A549 (cell line): ENCODE results near the gene SACM1L. TPM values are rescaled to one million over a fixed set of nuclear protein-coding genes. Genes with fewer than 3 reads are reported as not detected.
A peak's percentile ranks its signal among the peaks of the same experiment; 100 is the strongest.

Source experiments
- ATAC-seq, 2 experiments: fragments of 200-7000 bp in 1 of 2; fragments of >200 bp in 1 of 2; cut with Nextera tagmentation in 1 of 2; cut with Tn5 transposase in 1 of 2; 3 replicates each; pipeline versions ENCODE4 v1.8.0 to v1.9.1; 2018 to 2020; ENCODE audit warnings: mild to moderate bottlenecking in 1 of 2, moderate library complexity in 1 of 2
- CTCF ChIA-PET: fragments of 300-600 bp; sonication (Branson Sonifier 250); formaldehyde crosslinking; extraction: SDS; loops from one replicate; lab custom pipeline; 2021; ENCODE audit warnings: antibody characterized with exemption, inconsistent platforms; lab: Yijun Ruan, JAX
- POLR2A ChIA-PET: fragments of 350-600 bp; formaldehyde crosslinking; extraction: SDS; loops from one replicate; lab custom pipeline; 2021; ENCODE audit warnings: antibody characterized with exemption, inconsistent platforms; lab: Yijun Ruan, JAX
- DNase-seq, 2 experiments: peaks; one replicate each; pipeline versions ENCODE4 v3.0.0 to v3.0.0-alpha.2; 2011 to 2016; ENCODE audit warnings: low read depth in 1 of 2, low spot score in 1 of 2
- FAIRE-seq: peaks from 2 replicates; lab custom pipeline; 2011; peaks lifted over from hg19 to GRCh38; lab: Jason Lieb, UNC
- H3K27ac ChIP-seq, 2 experiments: fragments of >200 bp; sonication (Bioruptor Twin); formaldehyde crosslinking; 3 replicates each; pipeline ENCODE4 v1.5.1; 2016 to 2017
- H3K4me1 ChIP-seq: fragments of >200 bp; sonication (Bioruptor Twin); formaldehyde crosslinking; 3 replicates; pipeline ENCODE4 v1.6.1; 2016
- H3K4me2 ChIP-seq: fragments of >200 bp; sonication (Bioruptor Twin); formaldehyde crosslinking; 3 replicates; pipeline ENCODE4 v1.6.1; 2016
- H3K4me3 ChIP-seq: fragments of >200 bp; sonication (Bioruptor Twin); formaldehyde crosslinking; 3 replicates; pipeline ENCODE4 v1.5.1; 2016
- H3K9me3 ChIP-seq: fragments of >200 bp; sonication (Bioruptor Twin); formaldehyde crosslinking; 3 replicates; pipeline ENCODE4 v1.6.1; 2016
- CBX2 ChIP-seq: fragments of 200-600 bp; sonication (generic); IDR thresholded peaks from 2 replicates; pipeline ENCODE4 v1.6.1; 2016; ENCODE audit warnings: low read depth, mild to moderate bottlenecking, borderline replicate concordance
- CBX8 ChIP-seq: fragments of 200-600 bp; sonication (generic); IDR thresholded peaks from 2 replicates; pipeline ENCODE4 v1.6.1; 2016
- CEBPB ChIP-seq, 2 experiments: fragments of >200 bp in 1 of 2; sonication (Bioruptor Twin) in 1 of 2; formaldehyde crosslinking in 1 of 2; IDR thresholded peaks; 2 replicates each; pipeline ENCODE4 v1.6.1; 2012 to 2016
- CHD2 ChIP-seq: fragments of 150-350 bp; IDR thresholded peaks from 2 replicates; pipeline ENCODE4 v1.6.1; 2014; ENCODE audit warnings: low read length; ENCODE audit not compliant: partially characterized antibody
- FOSB ChIP-seq: fragments of 250-450 bp; sonication (Bioruptor Pico); IDR thresholded peaks from 2 replicates; pipeline ENCODE4 v1.5.0; 2020; ENCODE audit warnings: mild to moderate bottlenecking, moderate library complexity
- FOSL2 ChIP-seq, 2 experiments: fragments of 450-650 bp in 1 of 2; fragments of >200 bp in 1 of 2; sonication (Bioruptor Twin) in 1 of 2; formaldehyde crosslinking; IDR thresholded peaks; 2 replicates each; pipeline versions ENCODE4 v1.5.0 to v1.6.1; 2016 to 2020; ENCODE audit warnings: mild to moderate bottlenecking in 1 of 2, moderate library complexity in 1 of 2
- FOXS1 ChIP-seq: fragments of 250-450 bp; sonication (Bioruptor Pico); IDR thresholded peaks from 2 replicates; pipeline ENCODE4 v1.5.0; 2020; ENCODE audit warnings: mild to moderate bottlenecking, moderate library complexity
- GATA3 ChIP-seq: IDR thresholded peaks from 2 replicates; pipeline ENCODE4 v1.6.1; 2012; ENCODE audit warnings: borderline replicate concordance
- HEYL ChIP-seq: fragments of 250-450 bp; sonication (Bioruptor Pico); IDR thresholded peaks from 2 replicates; pipeline ENCODE4 v1.8.0; 2021; ENCODE audit warnings: mild to moderate bottlenecking, moderate library complexity
- HMGXB4 ChIP-seq: fragments of 250-450 bp; sonication (Bioruptor Pico); IDR thresholded peaks from 2 replicates; pipeline ENCODE4 v1.5.0; 2021; ENCODE audit warnings: mild to moderate bottlenecking, moderate library complexity, borderline replicate concordance
- HOXB5 ChIP-seq: fragments of 250-450 bp; sonication (Bioruptor Pico); IDR thresholded peaks from 2 replicates; pipeline ENCODE4 v1.5.0; 2020; ENCODE audit warnings: mild to moderate bottlenecking, moderate library complexity
- MAFK ChIP-seq: fragments of 450-650 bp; IDR thresholded peaks from 2 replicates; pipeline ENCODE4 v1.6.1; 2014; ENCODE audit not compliant: partially characterized antibody
- MAX ChIP-seq: IDR thresholded peaks from 2 replicates; pipeline ENCODE4 v1.6.1; 2012
- MYC ChIP-seq: IDR thresholded peaks from 2 replicates; pipeline ENCODE4 v1.6.1; 2012; ENCODE audit warnings: mild to moderate bottlenecking, inconsistent platforms, low read length, improper control_type of control experiment, borderline replicate concordance
- NPAS2 ChIP-seq: fragments of 250-450 bp; sonication (Bioruptor Pico); IDR thresholded peaks from 2 replicates; pipeline ENCODE4 v1.8.0; 2022; ENCODE audit warnings: mild to moderate bottlenecking, moderate library complexity, borderline replicate concordance
- NR3C1 ChIP-seq: fragments of >200 bp; sonication (Bioruptor Twin); formaldehyde crosslinking; IDR thresholded peaks from 3 replicates; pipeline ENCODE4 v1.6.1; 2017
- PHF8 ChIP-seq: fragments of 200-600 bp; sonication (generic); IDR thresholded peaks from 2 replicates; pipeline ENCODE4 v1.6.1; 2016; ENCODE audit warnings: low read depth, mild to moderate bottlenecking, antibody characterized with exemption, moderate library complexity, borderline replicate concordance
- POLR2A ChIP-seq: IDR thresholded peaks from 2 replicates; pipeline ENCODE4 v1.6.1; 2012; ENCODE audit warnings: mild to moderate bottlenecking, low read length
- POLR2AphosphoS2 ChIP-seq: conservative IDR thresholded peaks from 2 replicates; pipeline ENCODE4 v1.6.1; 2012; ENCODE audit warnings: low read length, improper control_type of control experiment, inconsistent platforms
- RAD21 ChIP-seq, 2 experiments: fragments of >200 bp in 1 of 2; sonication (Bioruptor Twin) in 1 of 2; formaldehyde crosslinking in 1 of 2; IDR thresholded peaks in 1 of 2; conservative IDR thresholded peaks in 1 of 2; 2 replicates in 1 of 2; 3 replicates in 1 of 2; pipeline ENCODE4 v1.6.1; 2012 to 2018; ENCODE audit warnings: inconsistent platforms in 1 of 2
- RARB ChIP-seq: fragments of 250-450 bp; sonication (Bioruptor Pico); IDR thresholded peaks from 2 replicates; pipeline ENCODE4 v1.8.0; 2021; ENCODE audit warnings: mild to moderate bottlenecking, moderate library complexity
- RCOR1 ChIP-seq: fragments of 150-350 bp; IDR thresholded peaks from 2 replicates; pipeline ENCODE4 v1.6.1; 2014; ENCODE audit warnings: antibody characterized with exemption, low read length, low read depth
- REST ChIP-seq: fragments of 200-600 bp; sonication (generic); IDR thresholded peaks from 2 replicates; pipeline ENCODE4 v1.6.1; 2016; ENCODE audit warnings: antibody characterized with exemption, mild to moderate bottlenecking, moderate library complexity
- TFCP2L1 ChIP-seq: fragments of 250-450 bp; sonication (Bioruptor Pico); IDR thresholded peaks from 2 replicates; pipeline ENCODE4 v1.5.0; 2021; ENCODE audit warnings: mild to moderate bottlenecking
- ZSCAN20 ChIP-seq: fragments of 250-450 bp; sonication (Bioruptor Pico); IDR thresholded peaks from 2 replicates; pipeline ENCODE4 v1.8.0; 2022; ENCODE audit warnings: mild to moderate bottlenecking, moderate library complexity
- WGBS: methylation state at CpG from one replicate; pipeline ENCODE4 v1.1.6; 2017; ENCODE audit errors: missing lambda C conversion rate; 5-methylcytosine and 5-hydroxymethylcytosine counted together
- polyA plus RNA-seq, 4 experiments: library from polyadenylated mRNA; depleted of rRNA in 3 of 4; stranded (reverse); fragments of >200 nt; fragmentation: RNase III in 1 of 4; extraction: RNeasy Plus Mini Kit Qiagen cat#74134 plus additional on column Dnase treatment in 1 of 4; gene quantifications; 2 replicates in 3 of 4; 3 replicates in 1 of 4; pipeline ENCODE4 v1.2.3, GENCODE V29; 2011 to 2017

Gene SACM1L
- polyA plus RNA-seq, 2 of the 4 experiments (the other 2 are of a cell fraction), result 21.1 to 27.8 TPM

GRCh38 chr3:45689787-45690145 lies 570 bp downstream of the SACM1L start:
- FAIRE-seq (no peak), ATAC-seq (no peak), DNase-seq (no peak)
- POLR2A ChIA-PET, result interaction anchor here (0.8 kb wide), 1 partner anchor 30 kb away, joined by 3 read pairs; no protein-coding TSS in a partner anchor
- H3K9me3 ChIP-seq, result no peaks in the 10 kb centered on the region
- H3K4me2 ChIP-seq, result peak overlapping the region; percentile 95
- TF ChIP-seq HEYL (CRISPR knock-in tag) (no peak), HMGXB4 (CRISPR knock-in tag) (no peak), HOXB5 (CRISPR knock-in tag) (no peak), CHD2 (no peak), GATA3 (no peak), MAX (no peak), TFCP2L1 (CRISPR knock-in tag) (no peak), ZSCAN20 (CRISPR knock-in tag) (no peak), RAD21 (conservative IDR thresholded peaks at IDR 0.05 in 1 of 2, IDR thresholded peaks at IDR 0.05 in 1 of 2) (no peak), POLR2A (no peak), MYC (no peak), RCOR1 (no peak), CEBPB (IDR thresholded peaks at IDR 0.05) (no peak), REST (no peak), CBX8 (no peak), NR3C1 (no peak), MAFK (no peak), CBX2 (no peak), PHF8 (no peak; the same call in 1 of the 2 replicates), FOSB (CRISPR knock-in tag) (no peak)
- peaks cover 10% of the 10 kb centered on the region; the same call in 2 of the 3 replicates for H3K4me1 ChIP-seq
- CTCF ChIA-PET, result interaction anchor here (1.0 to 1.7 kb wide), 6 partner anchors 10 to 179 kb away, joined by 3 to 4 read pairs (median 4); no protein-coding TSS in a partner anchor
- peak overlapping the region; percentile 92 for H3K4me3 ChIP-seq
- 3% methylated on average over 8 of the region's 8 CpGs for WGBS
- peak overlapping the region; percentile 89 to 96 for H3K27ac ChIP-seq

GRCh38 chr3:45690336-45691035 lies 1.3 kb downstream of the SACM1L start:
- whole genome bisulfite sequencing, result 19% methylated on average over 4 of the region's 4 CpGs
- Histone ChIP-seq H3K4me1 (peaks cover 10% of the 10 kb centered on the region; the same call in 2 of the 3 replicates), H3K4me3 (peak overlapping the region; percentile 92), H3K4me2 (peak overlapping the region; percentile 95), H3K27ac (peak overlapping the region; percentile 89 to 96), H3K9me3 (no peaks in the 10 kb centered on the region)
- ATAC-seq (no peak), FAIRE-seq (no peak), DNase-seq (no peak)
- ChIA-PET CTCF (interaction anchor here (0.9 to 1.7 kb wide), 4 partner anchors 10 to 179 kb away, joined by 3 to 4 read pairs (median 3); no protein-coding TSS in a partner anchor), POLR2A (no interaction called here)
- TF ChIP-seq FOSL2 (IDR thresholded peaks at IDR 0.05), result no peak
- TF ChIP-seq FOSL2 (CRISPR knock-in tag; IDR thresholded peaks at IDR 0.05), result no peak
- TF ChIP-seq MYC, result no peak
- no peak for TF ChIP-seq HOXB5 (CRISPR knock-in tag)
- TF ChIP-seq NPAS2, result no peak
- no peak for TF ChIP-seq POLR2AphosphoS2
- TF ChIP-seq GATA3, result no peak
- no peak for TF ChIP-seq RARB (CRISPR knock-in tag)
- TF ChIP-seq HEYL (CRISPR knock-in tag), result no peak
- no peak for TF ChIP-seq FOXS1
